K562 (cell line): ENCODE data around the gene FRMD4B. TPM values are rescaled to one million over a fixed set of nuclear protein-coding genes. Genes with fewer than 3 reads are reported as not detected.

Experiments used
- ATAC-seq: fragments of 200-7000 bp; cut with Tn5 transposase; 3 replicates; pipeline ENCODE4 v1.9.1; 2020; ENCODE audit warnings: moderate library complexity
- BruUV-seq: library from RNA; stranded (reverse); fragments of 400-500 nt; replicated peaks from 2 replicates; lab custom pipeline; 2021; lab: Mats Ljungman, UMichigan
- CTCF ChIA-PET: fragments of 300-600 bp; formaldehyde crosslinking; extraction: SDS; loops from one replicate; lab custom pipeline; 2021; ENCODE audit warnings: low intra/inter-chr PET ratio; lab: Yijun Ruan, JAX
- POLR2A ChIA-PET: fragments of 300-600, 350-650 bp; sonication (Branson Sonifier 250); formaldehyde crosslinking; extraction: SDS; loops from one replicate; lab custom pipeline; 2021; ENCODE audit warnings: antibody characterized with exemption, inconsistent platforms; lab: Yijun Ruan, JAX
- DNase-seq, 4 experiments: peaks; one replicate each; pipeline versions ENCODE4 v3.0.0 to v3.0.0-alpha.2; 2011 to 2018; ENCODE audit warnings: low spot score in 3 of 4, mixed read lengths in 3 of 4; ENCODE audit errors: extremely low read depth in 1 of 4
- FAIRE-seq: peaks from 2 replicates; lab custom pipeline; 2011; peaks lifted over from hg19 to GRCh38; lab: Jason Lieb, UNC
- H2AFZ ChIP-seq: 2 replicates; pipeline ENCODE4 v1.6.0; 2011; ENCODE audit warnings: low read depth, low read length, control low read depth, inconsistent platforms
- H3K27ac ChIP-seq: fragments of 200-600 bp; 3 replicates; pipeline ENCODE4 v1.8.0; 2011; ENCODE audit warnings: low read depth, mild to moderate bottlenecking, control low read depth, inconsistent platforms, low read length, moderate library complexity, mixed read lengths; ENCODE audit errors: extremely low read depth
- H3K27me3 ChIP-seq, 2 experiments: fragments of 300-600 bp in 1 of 2; 2 replicates in 1 of 2; 3 replicates in 1 of 2; pipeline versions ENCODE4 v1.6.0 to v1.8.0; 2011; ENCODE audit warnings: inconsistent platforms in 2 of 2, low read length in 2 of 2, mild to moderate bottlenecking in 1 of 2, mixed read lengths in 1 of 2, moderate library complexity in 1 of 2; ENCODE audit not compliant: control insufficient read depth in 2 of 2, insufficient read depth in 2 of 2
- H3K36me3 ChIP-seq: fragments of 300-600 bp; 3 replicates; pipeline ENCODE4 v1.8.0; 2011; ENCODE audit warnings: mild to moderate bottlenecking, low read length, inconsistent platforms; ENCODE audit not compliant: control insufficient read depth, insufficient read depth
- H3K4me1 ChIP-seq, 2 experiments: fragments of 200-600 bp in 1 of 2; replicated peaks in 1 of 2; 2 replicates in 1 of 2; 3 replicates in 1 of 2; pipeline versions ENCODE4 v1.5.1 to v1.8.0; 2011; ENCODE audit warnings: inconsistent platforms in 2 of 2, low read length in 2 of 2, mild to moderate bottlenecking in 1 of 2, mixed read lengths in 1 of 2, moderate library complexity in 1 of 2; ENCODE audit not compliant: control insufficient read depth in 2 of 2, insufficient read depth in 2 of 2
- H3K4me2 ChIP-seq: 2 replicates; pipeline ENCODE4 v1.6.1; 2011; ENCODE audit warnings: low read length, control low read depth, inconsistent platforms, mixed read lengths; ENCODE audit not compliant: insufficient read depth
- H3K4me3 ChIP-seq: fragments of 200-600 bp; sonication (generic), shearing (Covaris generic); 2 replicates; pipeline ENCODE4 v1.5.1; 2016; ENCODE audit warnings: control low read depth, inconsistent platforms
- H3K79me2 ChIP-seq: fragments of 200-600 bp; 3 replicates; pipeline ENCODE4 v1.8.0; 2011; ENCODE audit warnings: low read length, inconsistent platforms; ENCODE audit not compliant: control insufficient read depth, insufficient read depth
- H3K9ac ChIP-seq, 2 experiments: 2 replicates each; pipeline versions ENCODE4 v1.6.0 to v1.6.1; 2011; ENCODE audit warnings: low read depth in 2 of 2, low read length in 2 of 2, control low read depth in 1 of 2, inconsistent platforms in 1 of 2, mild to moderate bottlenecking in 1 of 2, mixed read lengths in 1 of 2; ENCODE audit not compliant: insufficient read depth in 1 of 2
- H3K9me1 ChIP-seq: one replicate; pipeline ENCODE4 v1.6.0; 2011; ENCODE audit warnings: inconsistent platforms, mild to moderate bottlenecking, low read length, moderate library complexity; ENCODE audit not compliant: control insufficient read depth, insufficient read depth
- H3K9me3 ChIP-seq: replicated peaks from 2 replicates; pipeline ENCODE4 v1.5.1; 2011; ENCODE audit warnings: low read depth, low read length, inconsistent platforms; ENCODE audit not compliant: control insufficient read depth, insufficient read depth
- H4K20me1 ChIP-seq: replicated peaks from 2 replicates; pipeline ENCODE4 v1.6.1; 2011; ENCODE audit warnings: low read length, inconsistent platforms, mixed read lengths; ENCODE audit not compliant: control insufficient read depth, insufficient read depth
- ZNF830 ChIP-seq: fragments of 250-450 bp; sonication (Bioruptor Pico); IDR thresholded peaks from 2 replicates; pipeline ENCODE4 v1.5.0; 2021; ENCODE audit warnings: mild to moderate bottlenecking
- WGBS: fragments of 100-300 bp; shearing (Covaris generic); methylation state at CpG from one replicate; pipeline ENCODE4 v1.1.6; 2016; ENCODE audit warnings: low coverage, mixed read lengths; ENCODE audit not compliant: insufficient coverage; ENCODE audit errors: missing lambda C conversion rate; 5-methylcytosine and 5-hydroxymethylcytosine counted together
- in situ Hi-C: fragments of 300-500 bp; cut with MboI; formaldehyde crosslinking; loops from 4 replicates; pipeline ENCODE4 v1.15.0; 2018; ENCODE audit warnings: inconsistent platforms, mixed read lengths
- intact Hi-C: fragments of 100-400 bp; cut with micrococcal nuclease; formaldehyde crosslinking; loops from 2 replicates; pipeline ENCODE4 v1.14.2; 2022
- polyA plus RNA-seq, 8 experiments: library from polyadenylated mRNA; depleted of rRNA in 4 of 8; stranded (reverse) in 5 of 8; unstranded in 3 of 8; fragments of >200 nt; fragmentation: Nextera tagmentation in 2 of 8; fragmentation: Illumina TruSeq in 1 of 8; extraction: Ambion mirVana in 2 of 8; extraction: Trizol in 1 of 8; gene quantifications; 2 replicates each; pipeline versions ENCODE4 v1.2.1 to v1.2.3, GENCODE V29; 2011 to 2014; ENCODE audit warnings: inconsistent platforms in 1 of 8, missing spikeins in 1 of 8
- total RNA-seq, 7 experiments: library from RNA; depleted of rRNA in 6 of 7; stranded (reverse); fragments of >200 nt in 6 of 7; fragmentation: Illumina TruSeq in 2 of 7; extraction: Trizol in 2 of 7; gene quantifications; 2 replicates each; pipeline versions ENCODE4 v1.2.1 to v1.2.3, GENCODE V29; 2011 to 2021; ENCODE audit warnings: low replicate concordance in 1 of 7
- TF ChIP-seq, protein P1 (sequence below): fragments of 450-650 bp; IDR thresholded peaks from 2 replicates; pipeline ENCODE4 v1.6.1; 2016; ENCODE audit warnings: antibody characterized with exemption
- TF ChIP-seq, protein P2 (sequence below): fragments of 450-650 bp; formaldehyde crosslinking; IDR thresholded peaks from 2 replicates; pipeline ENCODE4 v1.4.0; 2020; ENCODE audit warnings: mild to moderate bottlenecking, moderate library complexity

Gene FRMD4B
- total and polyA plus RNA-seq, 9 of the 15 experiments (the other 6 are each of a cell fraction or from before 2014, with no cell fraction given): 0.03 to 0.09 (median 0.04) TPM; not detected in 3

DNA sequence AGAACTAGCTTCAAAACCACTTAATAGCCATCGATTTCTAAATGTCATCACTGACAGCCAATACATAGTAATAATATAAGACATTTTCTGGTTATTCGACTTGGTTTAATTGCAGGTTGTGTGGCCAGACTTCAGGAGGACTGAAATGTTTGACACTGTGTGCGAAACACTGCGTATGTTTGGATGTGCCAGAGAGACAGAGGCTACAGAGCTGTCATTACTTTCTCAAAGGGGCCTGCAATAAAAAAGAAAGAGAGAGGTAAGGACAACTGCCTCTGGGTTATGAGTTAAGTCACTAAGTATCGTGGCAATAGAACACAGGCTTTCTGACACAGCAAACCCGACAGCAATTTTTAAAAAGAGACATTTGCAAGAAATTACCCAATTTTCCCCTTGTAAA lies 264.4 kb downstream of the FRMD4B start:
- Histone ChIP-seq H3K4me1 (no peaks in the 10 kb centered on the region; a peak in 1 of 5 replicates), H3K36me3 (no peaks in the 10 kb centered on the region), H2AFZ (no peak overlapping the region), H3K4me2 (no peak overlapping the region), H3K27me3 (no peaks in the 10 kb centered on the region; a peak in 1 of 5 replicates), H3K27ac (no peak overlapping the region), H3K9me3 (no peaks in the 10 kb centered on the region), H3K79me2 (no peaks in the 10 kb centered on the region), H4K20me1 (no peaks in the 10 kb centered on the region), H3K9me1 (no peaks in the 10 kb centered on the region), H3K4me3 (no peak overlapping the region), H3K9ac (no peak overlapping the region)
- intact Hi-C loops (loop anchor here (1.0 to 2.0 kb wide), 2 partner anchors 40 to 185 kb away; no protein-coding TSS in a partner anchor), in situ Hi-C loops (no loop called here)
- DNase-seq (no peak), FAIRE-seq (no peak), ATAC-seq (no peak)
- BruUV-seq: no TSS peak
- ChIA-PET CTCF (interaction anchor here (0.6 kb wide), 1 partner anchor 116 kb away, joined by 4 read pairs; no protein-coding TSS in a partner anchor), POLR2A (no interaction called here)
- TF ChIP-seq, protein P1, sequence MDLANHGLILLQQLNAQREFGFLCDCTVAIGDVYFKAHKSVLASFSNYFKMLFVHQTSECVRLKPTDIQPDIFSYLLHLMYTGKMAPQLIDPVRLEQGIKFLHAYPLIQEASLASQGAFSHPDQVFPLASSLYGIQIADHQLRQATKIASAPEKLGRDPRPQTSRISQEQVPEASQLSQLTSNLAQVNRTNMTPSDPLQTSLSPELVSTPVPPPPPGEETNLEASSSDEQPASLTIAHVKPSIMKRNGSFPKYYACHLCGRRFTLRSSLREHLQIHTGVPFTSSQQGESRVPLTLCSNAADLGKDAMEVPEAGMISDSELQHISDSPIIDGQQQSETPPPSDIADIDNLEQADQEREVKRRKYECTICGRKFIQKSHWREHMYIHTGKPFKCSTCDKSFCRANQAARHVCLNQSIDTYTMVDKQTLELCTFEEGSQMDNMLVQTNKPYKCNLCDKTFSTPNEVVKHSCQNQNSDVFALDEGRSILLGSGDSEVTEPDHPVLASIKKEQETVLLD: no peak
- TF ChIP-seq ZNF830 (CRISPR knock-in tag): no peak
- TF ChIP-seq, protein P2, sequence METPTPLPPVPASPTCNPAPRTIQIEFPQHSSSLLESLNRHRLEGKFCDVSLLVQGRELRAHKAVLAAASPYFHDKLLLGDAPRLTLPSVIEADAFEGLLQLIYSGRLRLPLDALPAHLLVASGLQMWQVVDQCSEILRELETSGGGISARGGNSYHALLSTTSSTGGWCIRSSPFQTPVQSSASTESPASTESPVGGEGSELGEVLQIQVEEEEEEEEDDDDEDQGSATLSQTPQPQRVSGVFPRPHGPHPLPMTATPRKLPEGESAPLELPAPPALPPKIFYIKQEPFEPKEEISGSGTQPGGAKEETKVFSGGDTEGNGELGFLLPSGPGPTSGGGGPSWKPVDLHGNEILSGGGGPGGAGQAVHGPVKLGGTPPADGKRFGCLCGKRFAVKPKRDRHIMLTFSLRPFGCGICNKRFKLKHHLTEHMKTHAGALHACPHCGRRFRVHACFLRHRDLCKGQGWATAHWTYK (CRISPR knock-in tag): no peak
- 39% methylated on average over 6 of the region's 6 CpGs for WGBS
